A549 (cell line): ENCODE results near the gene HBZ. TPM values are rescaled to one million over a fixed set of nuclear protein-coding genes. Genes with fewer than 3 reads are reported as not detected.
A peak's percentile ranks its signal among the peaks of the same experiment; 100 is the strongest.

Experiments used
- ATAC-seq, 2 experiments: fragments of 200-7000 bp in 1 of 2; fragments of >200 bp in 1 of 2; cut with Nextera tagmentation in 1 of 2; cut with Tn5 transposase in 1 of 2; 3 replicates each; pipeline versions ENCODE4 v1.8.0 to v1.9.1; 2018 to 2020; ENCODE audit warnings: mild to moderate bottlenecking in 1 of 2, moderate library complexity in 1 of 2
- CTCF ChIA-PET: fragments of 300-600 bp; sonication (Branson Sonifier 250); formaldehyde crosslinking; extraction: SDS; loops from one replicate; lab custom pipeline; 2021; ENCODE audit warnings: antibody characterized with exemption, inconsistent platforms; lab: Yijun Ruan, JAX
- POLR2A ChIA-PET: fragments of 350-600 bp; formaldehyde crosslinking; extraction: SDS; loops from one replicate; lab custom pipeline; 2021; ENCODE audit warnings: antibody characterized with exemption, inconsistent platforms; lab: Yijun Ruan, JAX
- DNase-seq, 2 experiments: peaks; one replicate each; pipeline versions ENCODE4 v3.0.0 to v3.0.0-alpha.2; 2011 to 2016; ENCODE audit warnings: low read depth in 1 of 2, low spot score in 1 of 2
- FAIRE-seq: peaks from 2 replicates; lab custom pipeline; 2011; peaks lifted over from hg19 to GRCh38; lab: Jason Lieb, UNC
- H3K27ac ChIP-seq, 2 experiments: fragments of >200 bp; sonication (Bioruptor Twin); formaldehyde crosslinking; 3 replicates each; pipeline ENCODE4 v1.5.1; 2016 to 2017
- H3K4me1 ChIP-seq: fragments of >200 bp; sonication (Bioruptor Twin); formaldehyde crosslinking; 3 replicates; pipeline ENCODE4 v1.6.1; 2016
- H3K4me2 ChIP-seq: fragments of >200 bp; sonication (Bioruptor Twin); formaldehyde crosslinking; 3 replicates; pipeline ENCODE4 v1.6.1; 2016
- H3K4me3 ChIP-seq: fragments of >200 bp; sonication (Bioruptor Twin); formaldehyde crosslinking; 3 replicates; pipeline ENCODE4 v1.5.1; 2016
- H3K9me3 ChIP-seq: fragments of >200 bp; sonication (Bioruptor Twin); formaldehyde crosslinking; 3 replicates; pipeline ENCODE4 v1.6.1; 2016
- EHF ChIP-seq: fragments of 250-450 bp; sonication (Bioruptor Pico); IDR thresholded peaks from 2 replicates; pipeline ENCODE4 v1.5.0; 2020; ENCODE audit warnings: mild to moderate bottlenecking
- ESRRA ChIP-seq: fragments of 150-350 bp; IDR thresholded peaks from 2 replicates; pipeline ENCODE4 v1.6.1; 2014; ENCODE audit warnings: mild to moderate bottlenecking, low read length, borderline replicate concordance
- FOSB ChIP-seq: fragments of 250-450 bp; sonication (Bioruptor Pico); IDR thresholded peaks from 2 replicates; pipeline ENCODE4 v1.5.0; 2020; ENCODE audit warnings: mild to moderate bottlenecking, moderate library complexity
- HDAC2 ChIP-seq: fragments of 200-600 bp; sonication (generic); IDR thresholded peaks from 2 replicates; pipeline ENCODE4 v1.6.1; 2016
- HOXA7 ChIP-seq: fragments of 250-450 bp; sonication (Bioruptor Pico); IDR thresholded peaks from 2 replicates; pipeline ENCODE4 v1.5.0; 2020; ENCODE audit warnings: mild to moderate bottlenecking, moderate library complexity
- HOXB13 ChIP-seq: fragments of 250-450 bp; sonication (Bioruptor Pico); IDR thresholded peaks from 2 replicates; pipeline ENCODE4 v1.5.0; 2020; ENCODE audit warnings: low read depth, mild to moderate bottlenecking, moderate library complexity
- HOXB5 ChIP-seq: fragments of 250-450 bp; sonication (Bioruptor Pico); IDR thresholded peaks from 2 replicates; pipeline ENCODE4 v1.5.0; 2020; ENCODE audit warnings: mild to moderate bottlenecking, moderate library complexity
- MAFK ChIP-seq: fragments of 450-650 bp; IDR thresholded peaks from 2 replicates; pipeline ENCODE4 v1.6.1; 2014; ENCODE audit not compliant: partially characterized antibody
- RAD21 ChIP-seq, 2 experiments: fragments of >200 bp in 1 of 2; sonication (Bioruptor Twin) in 1 of 2; formaldehyde crosslinking in 1 of 2; IDR thresholded peaks in 1 of 2; conservative IDR thresholded peaks in 1 of 2; 2 replicates in 1 of 2; 3 replicates in 1 of 2; pipeline ENCODE4 v1.6.1; 2012 to 2018; ENCODE audit warnings: inconsistent platforms in 1 of 2
- RFX5 ChIP-seq: fragments of 450-650 bp; IDR thresholded peaks from 2 replicates; pipeline ENCODE4 v1.7.1; 2014; ENCODE audit warnings: antibody characterized with exemption, mild to moderate bottlenecking, moderate library complexity
- SMC3 ChIP-seq: fragments of >200 bp; sonication (Bioruptor Twin); formaldehyde crosslinking; IDR thresholded peaks from 3 replicates; pipeline ENCODE4 v1.6.1; 2018; ENCODE audit warnings: inconsistent platforms
- TP53 ChIP-seq: fragments of 250-450 bp; sonication (Bioruptor Pico); IDR thresholded peaks from 2 replicates; pipeline ENCODE4 v1.5.0; 2021; ENCODE audit warnings: mild to moderate bottlenecking, moderate library complexity
- ZNF302 ChIP-seq: fragments of 250-450 bp; sonication (Bioruptor Pico); IDR thresholded peaks from 2 replicates; pipeline ENCODE4 v1.9.0; 2021; ENCODE audit warnings: inconsistent platforms, mild to moderate bottlenecking, moderate library complexity
- ZSCAN20 ChIP-seq: fragments of 250-450 bp; sonication (Bioruptor Pico); IDR thresholded peaks from 2 replicates; pipeline ENCODE4 v1.8.0; 2022; ENCODE audit warnings: mild to moderate bottlenecking, moderate library complexity
- WGBS: methylation state at CpG from one replicate; pipeline ENCODE4 v1.1.6; 2017; ENCODE audit errors: missing lambda C conversion rate; 5-methylcytosine and 5-hydroxymethylcytosine counted together
- polyA plus RNA-seq, 4 experiments: library from polyadenylated mRNA; depleted of rRNA in 3 of 4; stranded (reverse); fragments of >200 nt; fragmentation: RNase III in 1 of 4; extraction: RNeasy Plus Mini Kit Qiagen cat#74134 plus additional on column Dnase treatment in 1 of 4; gene quantifications; 2 replicates in 3 of 4; 3 replicates in 1 of 4; pipeline ENCODE4 v1.2.3, GENCODE V29; 2011 to 2017
- TF ChIP-seq, protein P1 (sequence below): fragments of >200 bp; sonication (Bioruptor Twin); formaldehyde crosslinking; IDR thresholded peaks from 3 replicates; pipeline ENCODE4 v1.5.1; 2016
- TF ChIP-seq, protein P2 (sequence below): fragments of 250-450 bp; sonication (Bioruptor Pico); IDR thresholded peaks from 2 replicates; pipeline ENCODE4 v1.5.0; 2020; ENCODE audit warnings: low read depth, mild to moderate bottlenecking, moderate library complexity
- TF ChIP-seq, protein P3 (sequence below): IDR thresholded peaks from 2 replicates; pipeline ENCODE4 v1.6.1; 2012

HBZ gene
- polyA plus RNA-seq, 2 of the 4 experiments (the other 2 are of a cell fraction): not detected

DNA sequence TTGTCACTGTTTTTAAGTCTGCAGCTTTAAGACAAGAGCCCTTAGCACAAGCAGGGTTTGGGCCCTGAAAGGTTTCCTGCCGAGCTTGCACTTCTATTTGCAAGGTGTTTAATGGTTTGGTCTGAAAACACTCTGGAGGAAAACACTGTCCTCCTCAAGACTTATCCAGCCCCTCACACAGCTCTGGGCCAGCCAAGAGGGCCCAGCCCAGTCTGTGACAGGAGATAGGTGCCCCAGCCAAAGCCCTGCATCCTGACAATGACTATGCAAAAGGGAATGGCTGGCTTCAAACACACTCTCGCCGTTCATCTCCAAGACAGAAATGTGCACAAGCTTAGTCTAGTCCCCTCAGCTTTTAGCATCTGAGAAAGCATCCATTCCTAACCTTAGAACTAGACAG is 47.5 kb upstream of the HBZ start:
- Histone ChIP-seq H3K27ac (no peak overlapping the region), H3K9me3 (no peaks in the 10 kb centered on the region), H3K4me1 (peaks cover 5% of the 10 kb centered on the region; the same call in 2 of the 3 replicates), H3K4me3 (no peak overlapping the region), H3K4me2 (no peak overlapping the region)
- DNase-seq (no peak), ATAC-seq (no peak), FAIRE-seq (no peak)
- 85% methylated on average over 3 of the region's 3 CpGs for WGBS
- CTCF ChIA-PET: interaction anchor here (0.6 to 11.0 kb wide), 8 partner anchors 14 to 257 kb away, joined by 3 to 104 read pairs (median 16); partner anchors contain the start of gene HBQ1
- TF ChIP-seq MAFK: peak; percentile 68
- TF ChIP-seq, protein P1, sequence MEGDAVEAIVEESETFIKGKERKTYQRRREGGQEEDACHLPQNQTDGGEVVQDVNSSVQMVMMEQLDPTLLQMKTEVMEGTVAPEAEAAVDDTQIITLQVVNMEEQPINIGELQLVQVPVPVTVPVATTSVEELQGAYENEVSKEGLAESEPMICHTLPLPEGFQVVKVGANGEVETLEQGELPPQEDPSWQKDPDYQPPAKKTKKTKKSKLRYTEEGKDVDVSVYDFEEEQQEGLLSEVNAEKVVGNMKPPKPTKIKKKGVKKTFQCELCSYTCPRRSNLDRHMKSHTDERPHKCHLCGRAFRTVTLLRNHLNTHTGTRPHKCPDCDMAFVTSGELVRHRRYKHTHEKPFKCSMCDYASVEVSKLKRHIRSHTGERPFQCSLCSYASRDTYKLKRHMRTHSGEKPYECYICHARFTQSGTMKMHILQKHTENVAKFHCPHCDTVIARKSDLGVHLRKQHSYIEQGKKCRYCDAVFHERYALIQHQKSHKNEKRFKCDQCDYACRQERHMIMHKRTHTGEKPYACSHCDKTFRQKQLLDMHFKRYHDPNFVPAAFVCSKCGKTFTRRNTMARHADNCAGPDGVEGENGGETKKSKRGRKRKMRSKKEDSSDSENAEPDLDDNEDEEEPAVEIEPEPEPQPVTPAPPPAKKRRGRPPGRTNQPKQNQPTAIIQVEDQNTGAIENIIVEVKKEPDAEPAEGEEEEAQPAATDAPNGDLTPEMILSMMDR: no peak
- no peak for TF ChIP-seq EHF (CRISPR knock-in tag)
- TF ChIP-seq ESRRA: no peak
- POLR2A ChIA-PET: interaction anchor here (1.0 kb wide), 1 partner anchor 8 kb away, joined by 4 read pairs; no protein-coding TSS in a partner anchor

DNA sequence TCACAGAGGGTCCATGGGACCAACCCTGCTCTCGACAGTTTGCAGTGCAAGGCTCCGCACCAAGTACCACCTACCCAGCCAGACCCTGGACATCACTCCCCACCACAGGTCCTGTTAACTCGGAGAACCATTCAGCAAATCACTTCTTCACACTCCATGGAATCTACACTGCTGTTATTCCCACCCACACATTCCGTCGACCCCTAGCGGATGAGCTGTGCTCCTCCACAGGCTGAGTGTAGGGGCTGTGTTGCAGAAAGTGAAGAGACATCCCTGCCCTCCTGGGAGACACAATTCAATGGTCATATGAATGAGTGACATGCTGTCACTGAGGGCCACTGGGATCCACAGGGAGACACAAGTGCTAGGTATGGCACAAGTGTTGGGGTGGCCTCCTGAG is 46.9 kb upstream of the HBZ start:
- H3K4me3 ChIP-seq: no peak overlapping the region
- peaks cover 5% of the 10 kb centered on the region; the same call in 2 of the 3 replicates for H3K4me1 ChIP-seq
- TF ChIP-seq HOXA7: no peak
- no peak for TF ChIP-seq HOXB13
- TF ChIP-seq RFX5: no peak
- TF ChIP-seq HDAC2: no peak
- no peak for TF ChIP-seq HOXB5 (CRISPR knock-in tag)
- no peak for TF ChIP-seq FOSB (CRISPR knock-in tag)
- TF ChIP-seq, protein P2, sequence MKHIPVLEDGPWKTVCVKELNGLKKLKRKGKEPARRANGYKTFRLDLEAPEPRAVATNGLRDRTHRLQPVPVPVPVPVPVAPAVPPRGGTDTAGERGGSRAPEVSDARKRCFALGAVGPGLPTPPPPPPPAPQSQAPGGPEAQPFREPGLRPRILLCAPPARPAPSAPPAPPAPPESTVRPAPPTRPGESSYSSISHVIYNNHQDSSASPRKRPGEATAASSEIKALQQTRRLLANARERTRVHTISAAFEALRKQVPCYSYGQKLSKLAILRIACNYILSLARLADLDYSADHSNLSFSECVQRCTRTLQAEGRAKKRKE: no peak
- no peak for TF ChIP-seq ZNF302 (CRISPR knock-in tag)
- TF ChIP-seq TP53 (CRISPR knock-in tag): no peak
- TF ChIP-seq, protein P3, sequence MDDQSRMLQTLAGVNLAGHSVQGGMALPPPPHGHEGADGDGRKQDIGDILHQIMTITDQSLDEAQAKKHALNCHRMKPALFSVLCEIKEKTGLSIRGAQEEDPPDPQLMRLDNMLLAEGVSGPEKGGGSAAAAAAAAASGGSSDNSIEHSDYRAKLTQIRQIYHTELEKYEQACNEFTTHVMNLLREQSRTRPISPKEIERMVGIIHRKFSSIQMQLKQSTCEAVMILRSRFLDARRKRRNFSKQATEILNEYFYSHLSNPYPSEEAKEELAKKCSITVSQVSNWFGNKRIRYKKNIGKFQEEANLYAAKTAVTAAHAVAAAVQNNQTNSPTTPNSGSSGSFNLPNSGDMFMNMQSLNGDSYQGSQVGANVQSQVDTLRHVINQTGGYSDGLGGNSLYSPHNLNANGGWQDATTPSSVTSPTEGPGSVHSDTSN: no peak
- ChIA-PET CTCF (interaction anchor here (1.1 to 11.0 kb wide), 8 partner anchors 14 to 256 kb away, joined by 3 to 104 read pairs (median 18); partner anchors contain the start of gene HBQ1), POLR2A (interaction anchor here (1.0 kb wide), 1 partner anchor 9 kb away, joined by 4 read pairs; no protein-coding TSS in a partner anchor)
- DNase-seq: no peak
- no peak for ATAC-seq
- WGBS: 95% methylated on average over 6 of the region's 6 CpGs
- H3K4me2 ChIP-seq: no peak overlapping the region
- no peaks in the 10 kb centered on the region for H3K9me3 ChIP-seq
- no peak overlapping the region for H3K27ac ChIP-seq
- FAIRE-seq: no peak

DNA sequence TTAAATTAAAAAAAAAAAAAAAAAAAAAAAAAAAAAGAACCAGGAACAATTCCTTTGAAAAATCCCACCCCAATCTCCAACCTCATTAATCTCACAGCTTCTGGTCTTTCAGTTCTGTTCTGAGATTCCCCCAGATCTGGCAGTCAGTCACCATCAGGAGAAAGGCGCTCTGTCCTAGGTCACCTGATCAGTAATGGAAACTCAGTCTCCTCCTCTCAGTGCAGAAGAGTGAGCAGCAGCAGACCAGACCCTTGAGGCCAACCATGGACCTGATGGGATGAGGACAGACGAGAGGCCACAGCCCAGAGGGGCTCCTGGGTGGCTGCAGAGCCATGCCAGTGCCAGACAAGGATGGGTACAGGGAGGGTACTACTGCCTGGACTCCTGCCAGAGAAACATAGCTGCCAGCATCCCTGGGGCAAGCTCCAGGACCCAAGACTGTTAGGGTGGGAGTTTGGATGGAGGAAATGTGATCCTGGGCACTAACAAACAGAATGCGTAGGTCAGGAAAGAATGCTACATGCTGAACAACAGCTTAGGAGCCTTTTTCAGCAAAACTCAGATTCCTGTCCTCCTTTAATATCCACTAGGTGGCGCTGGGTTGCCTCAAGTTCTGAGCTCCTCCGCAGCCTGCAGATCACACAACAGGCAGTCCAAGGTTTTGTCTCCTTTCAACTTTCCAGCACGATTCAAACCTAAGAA is 45.7 kb upstream of the HBZ start:
- ATAC-seq: peak; percentile 84 to 93
- no peak for FAIRE-seq

More for the DNA sequence above, 45.7 kb upstream of the HBZ start:
- DNase-seq: peak; percentile 71 to 86
- ChIA-PET CTCF (interaction anchor here (0.6 to 11.0 kb wide), 48 partner anchors 16 to 422 kb away, joined by 3 to 104 read pairs (median 5); partner anchors contain the start of genes AXIN1, HBQ1, MPG and NPRL3), POLR2A (interaction anchor here (1.1 to 1.2 kb wide), 2 partner anchors 74 to 255 kb away, joined by 5 to 7 read pairs; partner anchors contain the start of gene HBQ1)
- Histone ChIP-seq H3K4me3 (no peak overlapping the region), H3K4me2 (no peak overlapping the region), H3K27ac (peak overlapping the region in 1 of 2 experiments; percentile 48; a peak in 2 of 6 replicates), H3K9me3 (no peaks in the 10 kb centered on the region), H3K4me1 (peaks cover 5% of the 10 kb centered on the region; the same call in 2 of the 3 replicates)
- 32% methylated on average over 5 of the region's 6 CpGs for WGBS
- no peak for TF ChIP-seq ZSCAN20 (CRISPR knock-in tag)
- TF ChIP-seq, protein P1: peak; percentile 85
- peak; percentile 76 to 83 for TF ChIP-seq RAD21 (conservative IDR thresholded peaks at IDR 0.05 in 1 of 2, IDR thresholded peaks at IDR 0.05 in 1 of 2)
- peak; percentile 80 for TF ChIP-seq SMC3
